Kidney epithelial cell (primary cell): ENCODE data around the gene AKAP10. TPM values are rescaled to one million over a fixed set of nuclear protein-coding genes. Genes with fewer than 3 reads are reported as not detected.

Experiments used
- DNase-seq: peaks from one replicate; pipeline ENCODE4 v3.0.0-alpha.2; 2010; ENCODE audit warnings: low read depth
- H3K27me3 ChIP-seq: 2 replicates; pipeline ENCODE4 v1.6.0; 2011; ENCODE audit warnings: low read length; ENCODE audit not compliant: control insufficient read depth, insufficient read depth
- H3K36me3 ChIP-seq: 2 replicates; pipeline ENCODE4 v1.5.1; 2011; ENCODE audit warnings: low read length; ENCODE audit not compliant: control insufficient read depth, insufficient read depth
- H3K4me3 ChIP-seq: 2 replicates; pipeline ENCODE4 v1.5.1; 2011; ENCODE audit warnings: low read depth, mild to moderate bottlenecking, control low read depth, low read length
- CTCF ChIP-seq: IDR thresholded peaks from 2 replicates; pipeline ENCODE4 v1.5.1; 2011; ENCODE audit warnings: mild to moderate bottlenecking, moderate library complexity, low read length, control low read depth, inconsistent platforms; ENCODE audit not compliant: insufficient read depth, poor library complexity, severe bottlenecking
- total RNA-seq: library from RNA; depleted of rRNA; stranded (reverse); fragments of >200 nt; gene quantifications from 2 replicates; pipeline ENCODE4 v1.2.3, GENCODE V29; 2015

AKAP10 gene
- total RNA-seq, 1 donor from 2014 or later, result 18.1 TPM

GRCh38 chr17:19911033-19911432, 66.6 kb downstream of the AKAP10 start:
- TF ChIP-seq CTCF, result no peak
- no peaks in the 10 kb centered on the region for H3K27me3 ChIP-seq
- H3K36me3 ChIP-seq, result no peaks in the 10 kb centered on the region
- H3K4me3 ChIP-seq, result no peak overlapping the region
- DNase-seq, result no peak

DNA sequence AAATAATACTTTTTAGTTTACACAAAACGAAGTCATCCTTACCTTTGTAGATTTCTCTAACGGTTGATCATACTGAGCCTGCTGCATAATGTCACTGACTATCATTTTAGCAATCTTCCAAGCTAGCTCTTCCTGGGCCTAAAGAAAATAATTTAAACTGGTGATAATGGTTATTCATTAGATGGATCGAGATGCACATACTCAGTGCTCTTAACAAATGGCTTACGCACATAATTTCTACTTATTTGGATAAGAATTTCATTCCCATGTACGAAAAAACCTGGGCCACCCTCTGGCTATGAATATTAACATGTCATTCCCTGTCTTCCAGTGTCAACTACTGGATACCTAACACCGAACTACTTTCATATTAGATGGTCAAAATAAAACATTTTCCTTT, 68.5 kb downstream of the AKAP10 start:
- H3K27me3 ChIP-seq, result no peaks in the 10 kb centered on the region
- peaks cover 1% of the 10 kb centered on the region for H3K36me3 ChIP-seq
- no peak overlapping the region for H3K4me3 ChIP-seq
- no peak for DNase-seq
- TF ChIP-seq CTCF, result no peak

DNA sequence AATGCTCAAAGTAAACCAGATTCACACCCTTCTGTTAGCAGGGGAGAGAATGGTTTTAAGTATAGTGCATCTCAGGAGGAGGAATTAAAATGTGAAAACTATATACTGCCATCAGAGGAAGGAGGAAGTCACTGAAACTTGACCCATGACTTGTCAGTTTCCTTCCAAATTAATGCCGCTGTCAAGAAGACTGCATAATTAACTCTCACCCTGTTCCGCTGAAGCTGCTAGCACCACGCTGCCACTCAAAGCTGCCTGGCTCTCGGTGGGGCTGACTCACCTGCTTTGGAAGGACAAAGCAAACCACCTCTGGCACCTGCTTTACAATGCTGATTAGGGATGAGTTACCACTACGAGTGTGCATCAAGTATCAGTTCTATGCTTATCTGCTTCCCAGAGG, 72.1 kb downstream of the AKAP10 start:
- H3K36me3 ChIP-seq, result peaks cover 1% of the 10 kb centered on the region
- no peak for DNase-seq

GRCh38 chr17:19904924-19905323, 72.7 kb downstream of the AKAP10 start:
- Histone ChIP-seq H3K4me3 (no peak overlapping the region), H3K27me3 (no peaks in the 10 kb centered on the region), H3K36me3 (peaks cover 1% of the 10 kb centered on the region)
- no peak for TF ChIP-seq CTCF
- DNase-seq, result no peak

More for the DNA sequence above, 72.1 kb downstream of the AKAP10 start:
- TF ChIP-seq CTCF, result no peak
- Histone ChIP-seq H3K27me3 (no peaks in the 10 kb centered on the region), H3K4me3 (no peak overlapping the region)

GRCh38 chr17:19904412-19904811, 73.2 kb downstream of the AKAP10 start:
- no peak overlapping the region for H3K4me3 ChIP-seq
- no peaks in the 10 kb centered on the region for H3K27me3 ChIP-seq
- DNase-seq, result no peak
- H3K36me3 ChIP-seq, result peaks cover 1% of the 10 kb centered on the region
- no peak for TF ChIP-seq CTCF

DNA sequence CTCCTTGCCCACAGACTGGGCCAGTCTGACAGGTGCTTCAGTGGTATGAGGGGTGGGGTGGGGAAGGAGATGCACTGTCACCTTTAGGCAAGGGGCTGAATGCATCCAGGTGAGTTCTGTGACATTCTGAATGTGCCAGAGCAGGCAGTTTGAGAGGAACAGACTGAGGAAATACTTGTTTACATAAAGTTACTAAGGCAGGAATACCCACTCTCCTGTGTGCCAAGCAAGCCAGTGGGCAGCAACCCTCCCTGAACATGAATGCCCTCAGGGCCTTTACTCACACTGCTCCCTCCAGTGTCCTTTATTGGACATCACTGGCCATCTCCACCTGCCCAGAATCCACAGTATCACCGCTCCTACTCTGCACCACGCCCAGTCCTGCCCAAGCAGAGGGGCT, 76.8 kb downstream of the AKAP10 start:
- DNase-seq, result no peak
- no peak for TF ChIP-seq CTCF

More for the DNA sequence above, 76.8 kb downstream of the AKAP10 start:
- Histone ChIP-seq H3K36me3 (peaks cover 1% of the 10 kb centered on the region), H3K27me3 (no peaks in the 10 kb centered on the region), H3K4me3 (no peak overlapping the region)
